GM12891 (cell line): ENCODE results near the gene IFI27L2.

ENCODE experiments used
- PAX5 ChIP-seq: IDR thresholded peaks from 2 replicates; pipeline ENCODE4 v1.6.1; 2011; ENCODE audit warnings: low read length, moderate library complexity, mild to moderate bottlenecking; ENCODE audit not compliant: insufficient read depth, severe bottlenecking
- POLR2A ChIP-seq: IDR thresholded peaks from 2 replicates; pipeline ENCODE4 v1.6.1; 2011; ENCODE audit warnings: low read depth, low read length, control low read depth
- POLR2AphosphoS5 ChIP-seq: IDR thresholded peaks from 2 replicates; pipeline ENCODE4 v1.6.1; 2011; ENCODE audit warnings: low read depth, low read length, control low read depth
- SPI1 ChIP-seq: IDR thresholded peaks from 2 replicates; pipeline ENCODE4 v1.6.1; 2011; ENCODE audit warnings: low read depth, low read length, control low read depth
- TAF1 ChIP-seq: IDR thresholded peaks from 2 replicates; pipeline ENCODE4 v1.6.1; 2011; ENCODE audit warnings: low read depth, low read length, control low read depth

DNA sequence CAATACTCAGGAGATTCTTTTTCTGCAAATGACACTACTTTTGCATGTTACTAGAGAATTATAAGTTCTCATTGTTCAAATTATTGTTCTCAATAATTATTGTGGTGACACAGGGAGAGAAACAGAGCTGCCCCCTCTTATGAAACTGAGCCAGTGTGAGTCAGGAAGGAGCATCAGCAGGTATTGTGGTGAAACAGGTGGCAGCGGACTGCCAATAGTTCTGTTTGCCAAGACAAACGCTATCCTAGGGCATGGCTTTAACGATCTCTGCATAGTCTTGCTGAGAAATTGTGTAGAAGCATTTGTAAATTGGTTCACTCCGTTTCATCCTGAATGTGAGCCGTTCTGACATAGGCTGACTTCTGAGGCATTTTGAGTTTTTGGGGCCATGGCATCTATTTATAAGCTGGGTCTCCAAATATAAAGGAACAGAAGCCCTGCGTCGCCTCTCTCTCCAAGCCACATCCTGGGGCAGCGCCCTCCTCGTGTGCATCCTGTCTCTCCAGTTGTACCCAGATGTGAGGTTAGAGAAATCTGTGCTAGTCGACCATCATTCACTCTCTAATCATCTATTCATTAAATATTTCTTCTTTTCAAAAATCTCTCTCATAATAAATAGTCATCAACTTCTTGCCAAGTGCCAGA lies 29.0 kb upstream of the IFI27L2 start:
- TF ChIP-seq POLR2A, result no peak
- TF ChIP-seq POLR2AphosphoS5, result no peak
- TF ChIP-seq TAF1, result no peak
- no peak for TF ChIP-seq PAX5
- TF ChIP-seq SPI1, result no peak
